Stimulated activated CD8-positive, alpha-beta memory T cell treated with anti-CD3 and anti-CD28 coated beads, Interleukin-7, amount 100 ng/mL, for 48 hours (primary cell): ENCODE results near the gene BCL2L15.

Source experiments
- DNase-seq, 2 donors: peaks; one replicate each; pipeline ENCODE4 v3.0.0-alpha.2; 2020; ENCODE audit warnings: low read depth in 1 of 2; ENCODE audit errors: extremely low read depth in 1 of 2

BCL2L15 gene

GRCh38 chr1:113912594-113913311 lies 25.4 kb upstream of the BCL2L15 start:
- DNase-seq = no peak

GRCh38 chr1:113905435-113905861 lies 18.1 kb upstream of the BCL2L15 start:
- peak in 1 of 2 donors; percentile 9 for DNase-seq

GRCh38 chr1:113904674-113905434 lies 17.5 kb upstream of the BCL2L15 start, which contains the start of the genes AP4B1 and DCLRE1B:
AP4B1 (minus strand) TSS chr1:113904799; CDS start chr1:113904717, 82 bp downstream.
DCLRE1B (plus strand) TSS chr1:113905326; CDS start chr1:113905587, 261 bp downstream.
- peak; percentile 98 to 99 for DNase-seq

- no peak for DNase-seq
Observed at GRCh38 chr1:113904293-113904673, 16.9 kb upstream of the BCL2L15 start.

- no peak for DNase-seq
Observed at GRCh38 chr1:113903501-113904292, 16.3 kb upstream of the BCL2L15 start.

GRCh38 chr1:113901191-113901590 lies 13.8 kb upstream of the BCL2L15 start:
- DNase-seq = no peak

GRCh38 chr1:113899111-113899510 lies 11.7 kb upstream of the BCL2L15 start:
- no peak for DNase-seq

GRCh38 chr1:113898241-113898814 lies 10.9 kb upstream of the BCL2L15 start:
- no peak for DNase-seq

GRCh38 chr1:113895961-113896360 lies 8.6 kb upstream of the BCL2L15 start:
- no peak for DNase-seq

- DNase-seq = no peak
Observed at GRCh38 chr1:113895098-113895497, 7.7 kb upstream of the BCL2L15 start.

GRCh38 chr1:113893267-113893666 lies 5.9 kb upstream of the BCL2L15 start:
- no peak for DNase-seq

GRCh38 chr1:113891631-113892220 lies 4.3 kb upstream of the BCL2L15 start:
- DNase-seq = no peak

- no peak for DNase-seq
Observed at GRCh38 chr1:113890816-113891215, 3.4 kb upstream of the BCL2L15 start.

GRCh38 chr1:113886417-113887401 lies 672 bp downstream of the BCL2L15 start:
- DNase-seq = no peak

GRCh38 chr1:113881661-113882060 lies 5.7 kb downstream of the BCL2L15 start:
- no peak for DNase-seq

- DNase-seq = no peak
Observed at GRCh38 chr1:113879739-113880038, 7.7 kb downstream of the BCL2L15 start.

- DNase-seq = no peak
Observed at GRCh38 chr1:113876176-113876575, 11.2 kb downstream of the BCL2L15 start.

GRCh38 chr1:113875714-113876113 lies 11.7 kb downstream of the BCL2L15 start:
- no peak for DNase-seq

- no peak for DNase-seq
Observed at GRCh38 chr1:113874012-113874879, 13.1 kb downstream of the BCL2L15 start.
